ENCODE data around the gene GUCA1A. TPM values are rescaled to one million over a fixed set of nuclear protein-coding genes. Genes with fewer than 3 reads are reported as not detected.

GUCA1A gene
- total RNA-seq, 1 experiment from 2014 or later: not detected

GRCh38 chr6:42128460-42129359 lies 44.5 kb upstream of the GUCA1A start:
- BruUV-seq (replicated peaks): no TSS peak
- POLR2A ChIA-PET (ENCODE audit: unreplicated experiment): interaction anchor here (0.6 kb wide), 1 partner anchor 443 kb away, joined by 20 read pairs; no protein-coding TSS in a partner anchor
- DNase-seq: no peak

GRCh38 chr6:42129360-42129676 lies 43.8 kb upstream of the GUCA1A start:
- H3K36me3 ChIP-seq (ENCODE audit: low read depth, low read length): peaks cover 29% of the 10 kb centered on the region
- no peaks in the 10 kb centered on the region for H4K20me1 ChIP-seq (ENCODE audit: low read length)
- no peak overlapping the region for H3K9ac ChIP-seq (ENCODE audit: low read length)
- H3K79me2 ChIP-seq (ENCODE audit: low read length): peaks cover 30% of the 10 kb centered on the region; the same call in 1 of the 2 replicates
- intact Hi-C loops (cut with micrococcal nuclease): no loop called here
- no TSS peak for BruUV-seq (replicated peaks)
- H2AFZ ChIP-seq (ENCODE audit: low read length): no peak overlapping the region
- H3K27me3 ChIP-seq (ENCODE audit: low read length): no peaks in the 10 kb centered on the region
- ATAC-seq: no peak
- H3K9me3 ChIP-seq (ENCODE audit: low read length): no peaks in the 10 kb centered on the region
- no peak overlapping the region for H3K4me3 ChIP-seq (ENCODE audit: low read length)
- no peak for DNase-seq
- no peak for TF ChIP-seq EZH2phosphoT487 (IDR thresholded peaks at IDR 0.05; ENCODE audit: borderline replicate concordance, low read length)
- no peak for TF ChIP-seq EZH2 (IDR thresholded peaks at IDR 0.05; ENCODE audit: low read length, unreplicated experiment)
- H3K4me1 ChIP-seq (ENCODE audit: insufficient read depth, low read length): peaks cover 11% of the 10 kb centered on the region
- ChIA-PET CTCF (interaction anchor here (0.5 kb wide), 1 partner anchor 15 kb away, joined by 3 read pairs; no protein-coding TSS in a partner anchor), POLR2A (ENCODE audit: unreplicated experiment) (no interaction called here)
- H3F3A ChIP-seq (ENCODE audit: low read length, unreplicated experiment): no peaks in the 10 kb centered on the region
- no peak overlapping the region for H3K4me2 ChIP-seq (ENCODE audit: low read length)
- no peaks in the 10 kb centered on the region for H3K9me2 ChIP-seq (replicated peaks; ENCODE audit: low read length)
- H3K27ac ChIP-seq (ENCODE audit: low read length): no peak overlapping the region

More at GRCh38 chr6:42128460-42129359, 44.5 kb upstream of the GUCA1A start:
- no peak overlapping the region for H3K4me2 ChIP-seq (ENCODE audit: low read length)
- TF ChIP-seq EZH2 (IDR thresholded peaks at IDR 0.05; ENCODE audit: low read length, unreplicated experiment) (no peak), CTCF (conservative IDR thresholded peaks at IDR 0.05; ENCODE audit: low read depth, low read length) (no peak), EZH2phosphoT487 (IDR thresholded peaks at IDR 0.05; ENCODE audit: borderline replicate concordance, low read length) (no peak)
- H3K4me3 ChIP-seq (ENCODE audit: low read length): no peak overlapping the region
- no peaks in the 10 kb centered on the region for H4K20me1 ChIP-seq (ENCODE audit: low read length)
- no peaks in the 10 kb centered on the region for H3F3A ChIP-seq (ENCODE audit: low read length, unreplicated experiment)
- peaks cover 26% of the 10 kb centered on the region; the same call in 1 of the 2 replicates for H3K79me2 ChIP-seq (ENCODE audit: low read length)
- H3K36me3 ChIP-seq (ENCODE audit: low read depth, low read length): peaks cover 29% of the 10 kb centered on the region
- no peaks in the 10 kb centered on the region for H3K9me3 ChIP-seq (ENCODE audit: low read length)
- no peaks in the 10 kb centered on the region for H3K27me3 ChIP-seq (ENCODE audit: low read length)
- intact Hi-C loops (cut with micrococcal nuclease): no loop called here
- ATAC-seq: no peak
- H2AFZ ChIP-seq (ENCODE audit: low read length): no peak overlapping the region
- CTCF ChIA-PET: interaction anchor here (0.5 to 0.6 kb wide), 2 partner anchors 15 to 54 kb away, joined by 3 to 4 read pairs; no protein-coding TSS in a partner anchor
- H3K9me2 ChIP-seq (replicated peaks; ENCODE audit: low read length): no peaks in the 10 kb centered on the region
- H3K9ac ChIP-seq (ENCODE audit: low read length): no peak overlapping the region
- peaks cover 14% of the 10 kb centered on the region for H3K4me1 ChIP-seq (ENCODE audit: insufficient read depth, low read length)
- H3K27ac ChIP-seq (ENCODE audit: low read length): no peak overlapping the region

- peak; percentile 90 for DNase-seq
These were observed 41.6 kb upstream of the GUCA1A start for GRCh38 chr6:42131531-42131930.

More at GRCh38 chr6:42131531-42131930, 41.6 kb upstream of the GUCA1A start:
- peak overlapping the region; percentile 80 for H3K27ac ChIP-seq (ENCODE audit: low read length)
- H3F3A ChIP-seq (ENCODE audit: low read length, unreplicated experiment): no peaks in the 10 kb centered on the region
- ChIA-PET POLR2A (ENCODE audit: unreplicated experiment) (no interaction called here), CTCF (no interaction called here)
- H3K9me3 ChIP-seq (ENCODE audit: low read length): no peaks in the 10 kb centered on the region
- peaks cover 16% of the 10 kb centered on the region for H3K4me1 ChIP-seq (ENCODE audit: insufficient read depth, low read length)
- H3K27me3 ChIP-seq (ENCODE audit: low read length): no peaks in the 10 kb centered on the region
- intact Hi-C loops (cut with micrococcal nuclease): no loop called here
- H3K79me2 ChIP-seq (ENCODE audit: low read length): peaks cover 46% of the 10 kb centered on the region
- H3K9me2 ChIP-seq (replicated peaks; ENCODE audit: low read length): no peaks in the 10 kb centered on the region
- no peak overlapping the region for H3K4me3 ChIP-seq (ENCODE audit: low read length)
- no peak overlapping the region; the same call in 1 of the 2 replicates for H3K9ac ChIP-seq (ENCODE audit: low read length)
- peak overlapping the region; percentile 55 for H3K4me2 ChIP-seq (ENCODE audit: low read length)
- TF ChIP-seq EZH2 (IDR thresholded peaks at IDR 0.05; ENCODE audit: low read length, unreplicated experiment) (no peak), CTCF (conservative IDR thresholded peaks at IDR 0.05; ENCODE audit: low read depth, low read length) (no peak), EZH2phosphoT487 (IDR thresholded peaks at IDR 0.05; ENCODE audit: borderline replicate concordance, low read length) (no peak)
- no TSS peak for BruUV-seq (replicated peaks)
- H4K20me1 ChIP-seq (ENCODE audit: low read length): no peaks in the 10 kb centered on the region
- no peak overlapping the region; the same call in 1 of the 2 replicates for H2AFZ ChIP-seq (ENCODE audit: low read length)
- peaks cover 20% of the 10 kb centered on the region; the same call in 1 of the 2 replicates for H3K36me3 ChIP-seq (ENCODE audit: low read depth, low read length)
- ATAC-seq: peak; percentile 99
